ENCODE results near the gene ATG7.

The ATG7 gene

DNA sequence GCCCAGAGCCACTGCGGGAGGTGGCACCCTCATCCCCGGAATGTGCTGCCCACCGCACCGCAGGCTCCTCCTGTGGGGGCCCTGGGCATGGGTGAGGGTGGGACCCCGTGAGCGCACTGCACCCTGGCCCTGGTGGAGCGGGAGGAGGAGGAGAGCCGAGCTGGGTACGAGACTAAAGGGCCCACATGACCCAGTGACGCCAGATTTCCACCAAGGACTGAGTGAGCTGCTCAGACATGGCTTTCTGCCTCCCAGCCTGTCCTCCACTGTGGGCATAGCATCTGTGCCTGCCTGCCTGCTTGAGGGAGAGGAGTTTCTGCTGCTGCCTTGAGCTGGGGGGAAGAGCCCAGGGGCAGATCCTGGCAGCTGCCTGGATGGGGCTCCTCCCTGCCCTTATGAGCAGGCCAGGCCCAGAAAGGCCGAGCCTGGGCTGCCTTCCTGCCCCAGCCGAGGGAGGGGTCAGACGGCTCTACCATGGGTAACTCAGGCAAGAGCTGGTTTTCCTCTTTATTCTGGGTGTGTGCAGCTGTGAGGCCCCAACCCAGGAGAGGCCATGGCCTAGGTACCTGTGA is 283.1 kb downstream of the ATG7 start:
- H3K27ac ChIP-seq = peak overlapping the region; percentile 93

DNA sequence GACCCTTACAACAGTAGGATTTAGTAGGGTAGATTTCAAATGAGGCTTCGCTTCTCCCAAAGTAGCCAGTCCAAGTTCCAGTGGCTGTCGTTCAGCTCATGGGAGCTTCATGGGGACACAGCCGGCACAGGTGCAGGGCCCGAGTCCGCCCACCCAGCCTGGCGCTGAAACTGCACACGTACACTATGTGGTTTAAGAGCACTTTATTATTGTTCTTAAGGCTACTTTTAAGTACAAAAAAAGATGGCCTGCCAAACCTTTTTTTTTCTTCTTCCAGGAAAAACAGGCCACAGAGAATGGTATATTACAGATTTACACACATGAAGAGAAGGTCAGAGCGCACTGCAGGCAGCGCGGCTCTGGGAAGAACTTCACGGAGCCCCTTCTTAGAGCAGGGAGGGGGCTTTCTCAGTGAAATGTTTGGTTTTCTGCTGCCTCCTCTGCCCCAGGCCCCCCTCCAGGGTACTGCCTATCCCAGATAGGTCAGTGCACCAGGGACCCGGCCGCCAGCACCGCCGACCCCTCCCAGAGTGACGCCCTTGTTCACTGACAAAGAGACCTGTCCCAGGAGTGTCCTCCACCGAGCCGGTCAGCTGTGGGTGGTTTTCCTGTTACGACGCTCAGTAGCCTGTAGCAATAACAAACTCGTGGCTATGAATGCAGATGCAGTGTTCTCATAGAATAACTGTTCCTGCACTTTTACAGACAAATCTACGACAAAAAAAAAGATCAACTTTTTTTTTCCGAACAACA is 283.9 kb downstream of the ATG7 start:
- TF ChIP-seq, protein P1, sequence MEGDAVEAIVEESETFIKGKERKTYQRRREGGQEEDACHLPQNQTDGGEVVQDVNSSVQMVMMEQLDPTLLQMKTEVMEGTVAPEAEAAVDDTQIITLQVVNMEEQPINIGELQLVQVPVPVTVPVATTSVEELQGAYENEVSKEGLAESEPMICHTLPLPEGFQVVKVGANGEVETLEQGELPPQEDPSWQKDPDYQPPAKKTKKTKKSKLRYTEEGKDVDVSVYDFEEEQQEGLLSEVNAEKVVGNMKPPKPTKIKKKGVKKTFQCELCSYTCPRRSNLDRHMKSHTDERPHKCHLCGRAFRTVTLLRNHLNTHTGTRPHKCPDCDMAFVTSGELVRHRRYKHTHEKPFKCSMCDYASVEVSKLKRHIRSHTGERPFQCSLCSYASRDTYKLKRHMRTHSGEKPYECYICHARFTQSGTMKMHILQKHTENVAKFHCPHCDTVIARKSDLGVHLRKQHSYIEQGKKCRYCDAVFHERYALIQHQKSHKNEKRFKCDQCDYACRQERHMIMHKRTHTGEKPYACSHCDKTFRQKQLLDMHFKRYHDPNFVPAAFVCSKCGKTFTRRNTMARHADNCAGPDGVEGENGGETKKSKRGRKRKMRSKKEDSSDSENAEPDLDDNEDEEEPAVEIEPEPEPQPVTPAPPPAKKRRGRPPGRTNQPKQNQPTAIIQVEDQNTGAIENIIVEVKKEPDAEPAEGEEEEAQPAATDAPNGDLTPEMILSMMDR (conservative IDR thresholded peaks at IDR 0.05) = no peak
- peak overlapping the region; percentile 93 for H3K27ac ChIP-seq

More for the DNA sequence above, 283.1 kb downstream of the ATG7 start:
- TF ChIP-seq, protein P1 (conservative IDR thresholded peaks at IDR 0.05) = no peak

DNA sequence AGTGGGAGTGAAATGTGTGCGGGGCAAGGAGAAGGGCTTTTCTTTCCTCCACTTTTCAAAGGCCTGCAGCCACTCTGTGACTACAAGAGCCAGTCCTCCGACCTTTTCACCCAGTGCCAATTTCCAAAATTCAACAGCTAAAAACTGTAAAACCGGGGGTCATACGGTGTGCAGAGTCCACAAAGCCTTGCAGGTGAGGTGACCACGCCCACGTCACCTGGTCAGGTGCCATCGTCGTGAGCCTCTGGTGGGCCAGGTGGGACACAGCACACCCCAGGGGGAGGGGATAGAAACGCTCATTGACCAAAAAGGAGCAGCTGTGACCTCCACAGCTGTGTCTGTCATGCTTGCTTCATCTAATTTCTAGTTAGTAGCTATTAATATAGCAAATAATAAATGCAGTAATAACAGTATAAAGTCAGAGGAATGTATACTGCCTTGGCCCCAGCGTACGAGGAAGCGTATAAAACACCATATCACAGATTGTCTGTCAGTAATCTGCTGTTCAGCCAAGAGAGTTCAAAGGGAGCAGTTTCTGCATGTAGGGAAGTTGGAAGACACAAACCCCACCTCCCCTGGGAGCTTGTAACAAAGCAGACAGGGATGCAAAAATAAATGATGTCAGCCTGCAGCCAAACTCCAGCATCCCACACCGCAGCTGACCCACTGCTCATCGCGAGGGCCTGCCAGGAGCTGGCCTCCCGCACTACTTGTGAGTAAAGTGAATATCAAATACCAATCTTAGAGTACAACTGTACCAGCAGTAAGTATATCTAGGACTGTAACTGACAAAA is 284.9 kb downstream of the ATG7 start:
- H3K27ac ChIP-seq = peak overlapping the region; percentile 93
- TF ChIP-seq, protein P1 (conservative IDR thresholded peaks at IDR 0.05) = no peak

DNA sequence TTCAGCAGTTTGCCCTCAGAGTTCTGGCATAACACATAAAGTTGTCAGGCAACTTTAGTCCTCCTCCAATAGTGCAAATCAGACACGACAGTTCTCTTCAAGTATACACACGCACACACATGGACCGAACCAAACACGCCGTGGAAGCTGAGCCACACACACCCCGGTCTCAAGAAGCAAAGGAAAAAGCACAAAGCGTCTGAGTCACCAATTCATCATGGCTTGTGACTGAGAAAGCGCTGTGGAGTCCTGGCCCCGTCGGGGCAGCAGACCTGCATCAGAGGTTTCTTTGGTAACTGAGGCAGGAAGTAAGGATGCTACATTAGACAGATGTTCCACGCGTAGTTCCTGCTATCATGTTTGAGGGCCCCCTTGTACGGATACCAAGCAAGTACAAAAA is 285.8 kb downstream of the ATG7 start:
- TF ChIP-seq, protein P1 (conservative IDR thresholded peaks at IDR 0.05) = no peak
- H3K27ac ChIP-seq = peak overlapping the region; percentile 93

DNA sequence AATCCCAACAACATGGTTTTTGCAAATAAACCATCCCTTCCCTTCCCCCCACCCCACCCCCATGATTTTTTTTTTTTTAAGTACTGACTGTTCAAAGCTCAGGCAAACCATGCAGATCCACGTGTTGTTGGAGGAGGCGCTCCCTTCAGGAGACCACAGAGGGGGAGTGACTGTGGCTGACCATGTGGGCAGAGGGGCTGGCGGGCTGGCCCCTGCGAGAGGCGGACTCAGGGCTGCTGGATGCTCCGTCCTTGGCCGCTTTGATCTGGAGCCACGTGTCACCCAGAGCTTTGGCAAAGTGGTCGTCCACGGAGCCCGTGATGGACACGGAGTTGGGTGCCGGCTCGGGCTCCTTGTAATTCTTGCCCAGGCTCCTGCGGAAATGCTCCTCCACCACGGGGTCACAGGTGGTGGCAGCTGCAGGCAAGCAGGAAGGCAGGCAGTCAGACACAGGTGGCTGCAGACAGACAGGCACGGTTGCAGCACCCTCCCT is 286.3 kb downstream of the ATG7 start:
- peak overlapping the region; percentile 93 for H3K27ac ChIP-seq
- TF ChIP-seq, protein P1 (conservative IDR thresholded peaks at IDR 0.05) = no peak

DNA sequence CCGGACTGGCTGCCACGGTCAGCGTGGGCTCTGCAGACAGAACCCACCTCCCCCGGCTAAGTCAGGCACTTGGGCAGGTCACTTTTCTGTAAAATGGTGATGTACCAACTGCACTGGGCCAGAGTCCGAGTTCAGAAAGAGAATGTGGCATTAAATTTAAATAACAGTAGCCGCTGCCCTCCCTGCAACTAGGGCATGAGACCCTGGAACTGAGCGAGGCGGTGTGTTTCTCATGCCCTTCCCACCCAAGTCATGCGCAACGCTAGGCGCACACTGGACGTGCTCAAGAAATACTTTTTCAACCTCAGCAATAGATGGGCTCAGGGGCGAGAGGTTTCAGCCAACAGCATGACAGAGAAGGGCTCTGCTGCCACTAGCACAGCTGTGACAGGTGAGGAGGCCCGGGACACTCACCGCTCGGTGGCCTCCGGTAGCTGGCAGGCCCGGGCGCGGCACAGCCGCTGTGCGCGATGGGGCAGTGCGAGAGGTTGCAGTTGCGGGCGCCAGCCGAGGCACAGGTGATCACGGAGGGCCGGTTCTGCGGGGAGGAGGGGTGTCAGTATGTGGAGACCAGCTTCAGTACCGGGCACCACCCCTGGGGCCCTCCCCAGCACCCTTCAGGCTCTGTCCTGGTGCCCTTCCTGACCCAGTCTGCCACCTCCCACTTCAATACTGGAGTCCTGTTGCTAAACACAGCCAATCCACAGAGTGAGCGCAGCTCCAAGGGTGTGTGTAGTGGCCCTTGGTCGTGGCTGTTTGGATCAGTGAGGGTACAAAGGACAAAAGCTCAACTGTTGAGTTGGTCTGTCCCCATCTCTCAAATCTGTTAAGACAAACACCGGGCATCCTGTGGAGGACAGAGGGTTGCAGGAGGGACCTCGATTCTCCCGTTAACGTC is 287.0 kb downstream of the ATG7 start:
- peak overlapping the region; percentile 11 for H3K27ac ChIP-seq
- TF ChIP-seq, protein P1 (conservative IDR thresholded peaks at IDR 0.05) = no peak

All from VCaP (cell line).